ENCODE results near the gene KRTAP5-2.
A peak's percentile ranks its signal among the peaks of the same experiment; 100 is the strongest.
"Not testable (repeated sequence)": the region's sequence is repeated elsewhere in the genome, so short reads cannot be mapped to it uniquely, and the experiment has no call there.

The KRTAP5-2 gene

GRCh38 chr11:1592628-1593027, 5.5 kb downstream of the KRTAP5-2 start:
- DNase-seq = no peak

GRCh38 chr11:1589996-1590395, 8.1 kb downstream of the KRTAP5-2 start:
- no peak for DNase-seq

GRCh38 chr11:1589191-1589963, 8.7 kb downstream of the KRTAP5-2 start:
- DNase-seq = not testable (repeated sequence)

- no peak for DNase-seq
These were observed 11.4 kb downstream of the KRTAP5-2 start for GRCh38 chr11:1586699-1587098.

- not testable (repeated sequence) for DNase-seq
These were observed 13.3 kb downstream of the KRTAP5-2 start, which contains the start of gene KRTAP5-1 for GRCh38 chr11:1584661-1585370. Gene KRTAP5-1, minus strand, starts transcription at chr11:1585283. Its CDS starts 34 bp downstream, at chr11:1585249.

GRCh38 chr11:1582909-1583308, 15.2 kb downstream of the KRTAP5-2 start:
- not testable (repeated sequence) for DNase-seq

- no peak for DNase-seq
These were observed 16.1 kb downstream of the KRTAP5-2 start for GRCh38 chr11:1581976-1582375.

GRCh38 chr11:1576825-1577224, 21.3 kb downstream of the KRTAP5-2 start:
- DNase-seq = no peak

- DNase-seq = not testable (repeated sequence)
These were observed 22.3 kb downstream of the KRTAP5-2 start for GRCh38 chr11:1575756-1576155.

GRCh38 chr11:1574933-1575242, 23.2 kb downstream of the KRTAP5-2 start:
- no peak for DNase-seq

- peak in 29 of 56 donors; percentile 29 to 78 (median 47) for DNase-seq
These were observed 23.7 kb downstream of the KRTAP5-2 start for GRCh38 chr11:1574238-1574932.

GRCh38 chr11:1573903-1574237, 24.2 kb downstream of the KRTAP5-2 start:
- no peak for DNase-seq

- peak in 11 of 56 donors; percentile 23 to 54 (median 35) for DNase-seq
These were observed 24.8 kb downstream of the KRTAP5-2 start for GRCh38 chr11:1573077-1573902.

- peak in 55 of 56 donors; percentile 43 to 96 (median 83) for DNase-seq
These were observed 25.7 kb downstream of the KRTAP5-2 start, which contains the start of gene DUSP8 for GRCh38 chr11:1572197-1573076. Gene DUSP8, minus strand, starts transcription at chr11:1572271. Its CDS starts 6,445 bp downstream, at chr11:1565826.

GRCh38 chr11:1571760-1572196, 26.3 kb downstream of the KRTAP5-2 start:
- DNase-seq = no peak

- DNase-seq = peak in 15 of 56 donors; percentile 41 to 72 (median 52)
These were observed 27.0 kb downstream of the KRTAP5-2 start for GRCh38 chr11:1570896-1571759.

GRCh38 chr11:1570531-1570895, 27.6 kb downstream of the KRTAP5-2 start:
- DNase-seq = no peak

- no peak for DNase-seq
These were observed 28.1 kb downstream of the KRTAP5-2 start for GRCh38 chr11:1570001-1570453.

GRCh38 chr11:1569251-1569780, 28.8 kb downstream of the KRTAP5-2 start:
- no peak for DNase-seq

Data from nucleus accumbens (tissue), 56 donors.